HepG2 (cell line): ENCODE results near the gene BMP2K. TPM values are rescaled to one million over a fixed set of nuclear protein-coding genes. Genes with fewer than 3 reads are reported as not detected.

Experiments used
- ATAC-seq: fragments of 200-7000 bp; cut with Tn5 transposase; 3 replicates; pipeline ENCODE4 v1.9.1; 2020; ENCODE audit warnings: mild to moderate bottlenecking, moderate library complexity
- BruUV-seq: library from RNA; stranded (reverse); fragments of 400-500 nt; replicated peaks from 2 replicates; lab custom pipeline; 2021; lab: Mats Ljungman, UMichigan
- CTCF ChIA-PET: fragments of 300-600 bp; formaldehyde crosslinking; extraction: SDS; loops from one replicate; lab custom pipeline; 2021; ENCODE audit warnings: low total read pairs, inconsistent platforms, low intra/inter-chr PET ratio; lab: Yijun Ruan, JAX
- POLR2A ChIA-PET: fragments of 350-600 bp; sonication (Branson Sonifier 250); formaldehyde crosslinking; loops from one replicate; lab custom pipeline; 2020; ENCODE audit warnings: antibody characterized with exemption, inconsistent platforms; lab: Yijun Ruan, JAX
- DNase-seq: peaks from one replicate; pipeline ENCODE4 v3.0.0-alpha.2; 2015; ENCODE audit warnings: low spot score
- FAIRE-seq: peaks from 3 replicates; lab custom pipeline; 2011; peaks lifted over from hg19 to GRCh38; lab: Jason Lieb, UNC
- H2AFZ ChIP-seq: one replicate; pipeline ENCODE4 v1.6.1; 2011; ENCODE audit warnings: low read length, inconsistent platforms
- H3K27ac ChIP-seq: fragments of 300-600 bp; 3 replicates; pipeline ENCODE4 v1.8.0; 2011; ENCODE audit warnings: mixed run types, mild to moderate bottlenecking, mixed read lengths, low read length, inconsistent platforms; ENCODE audit not compliant: insufficient read depth; ENCODE audit errors: extremely low read length
- H3K27me3 ChIP-seq, 2 experiments: fragments of 200-600 bp in 1 of 2; 2 replicates in 1 of 2; 3 replicates in 1 of 2; pipeline versions ENCODE4 v1.6.0 to v1.8.0; 2011; ENCODE audit warnings: low read length in 2 of 2, mild to moderate bottlenecking in 2 of 2, moderate library complexity in 2 of 2, inconsistent platforms in 1 of 2; ENCODE audit not compliant: insufficient read depth in 2 of 2, control insufficient read depth in 1 of 2
- H3K36me3 ChIP-seq, 2 experiments: fragments of 200-600 bp in 1 of 2; replicated peaks in 1 of 2; 2 replicates in 1 of 2; 3 replicates in 1 of 2; pipeline versions ENCODE4 v1.5.1 to v1.8.0; 2011; ENCODE audit warnings: low read length in 2 of 2, inconsistent platforms in 1 of 2; ENCODE audit not compliant: insufficient read depth in 2 of 2, control insufficient read depth in 1 of 2
- H3K4me1 ChIP-seq: 2 replicates; pipeline ENCODE4 v1.5.1; 2012; ENCODE audit warnings: low read length, inconsistent platforms; ENCODE audit not compliant: insufficient read depth
- H3K4me2 ChIP-seq: 2 replicates; pipeline ENCODE4 v1.6.0; 2011; ENCODE audit warnings: low read depth, low read length, inconsistent platforms
- H3K4me3 ChIP-seq, 3 experiments: fragments of 200-600 bp in 1 of 3; sonication (generic), shearing (Covaris generic) in 1 of 3; replicated peaks in 1 of 3; 2 replicates each; pipeline ENCODE4 v1.5.1; 2011 to 2016; ENCODE audit warnings: low read length in 3 of 3, inconsistent platforms in 2 of 3, low read depth in 2 of 3, mild to moderate bottlenecking in 2 of 3, control low read depth in 1 of 3, mixed read lengths in 1 of 3; ENCODE audit not compliant: insufficient read depth in 1 of 3
- H3K79me2 ChIP-seq: one replicate; pipeline ENCODE4 v1.6.1; 2011; ENCODE audit warnings: low read length, inconsistent platforms; ENCODE audit not compliant: insufficient read depth
- H3K9ac ChIP-seq: 2 replicates; pipeline ENCODE4 v1.6.0; 2011; ENCODE audit warnings: mild to moderate bottlenecking, low read depth, low read length, inconsistent platforms; ENCODE audit not compliant: insufficient read depth
- H3K9me3 ChIP-seq: 2 replicates; pipeline ENCODE4 v1.5.1; 2012; ENCODE audit warnings: mild to moderate bottlenecking, low read length
- H4K20me1 ChIP-seq: 2 replicates; pipeline ENCODE4 v1.6.0; 2011; ENCODE audit warnings: inconsistent platforms, mild to moderate bottlenecking, low read length, moderate library complexity; ENCODE audit not compliant: insufficient read depth
- DPF2 ChIP-seq: sonication (generic); formaldehyde crosslinking; IDR thresholded peaks from 2 replicates; pipeline ENCODE4 v1.4.0; 2020; ENCODE audit warnings: mild to moderate bottlenecking, low read depth, missing genetic modification reagents, borderline replicate concordance
- PRPF4 ChIP-seq: fragments of 200-400 bp; formaldehyde crosslinking; IDR thresholded peaks from 2 replicates; pipeline ENCODE4 v1.6.1; 2016; ENCODE audit warnings: low read length, low read depth; ENCODE audit not compliant: poor library complexity, severe bottlenecking
- SIN3B ChIP-seq: fragments of 150-350 bp; IDR thresholded peaks from 2 replicates; pipeline ENCODE4 v1.6.1; 2014; ENCODE audit warnings: low read length
- SNAPC2 ChIP-seq: sonication (generic); formaldehyde crosslinking; IDR thresholded peaks from 2 replicates; pipeline ENCODE4 v1.8.1; 2022; ENCODE audit warnings: mild to moderate bottlenecking, missing genetic modification reagents
- STAT6 ChIP-seq: sonication (generic); formaldehyde crosslinking; IDR thresholded peaks from 2 replicates; pipeline ENCODE4 v1.4.0; 2020; ENCODE audit warnings: missing genetic modification reagents, mild to moderate bottlenecking, borderline replicate concordance
- TARDBP ChIP-seq: sonication (generic); formaldehyde crosslinking; IDR thresholded peaks from 2 replicates; pipeline ENCODE4 v1.8.0; 2022; ENCODE audit warnings: mild to moderate bottlenecking, missing genetic modification reagents
- ZHX1 ChIP-seq: sonication (generic); formaldehyde crosslinking; IDR thresholded peaks from 2 replicates; pipeline ENCODE4 v1.8.1; 2022; ENCODE audit warnings: low read depth, mild to moderate bottlenecking, missing genetic modification reagents
- ZNF362 ChIP-seq: sonication (generic); formaldehyde crosslinking; IDR thresholded peaks from 2 replicates; pipeline ENCODE4 v1.4.0; 2020; ENCODE audit warnings: missing genetic modification reagents, mild to moderate bottlenecking, borderline replicate concordance
- WGBS: methylation state at CpG from one replicate; pipeline ENCODE4 v1.1.6; 2017; ENCODE audit warnings: low lambda C conversion rate; 5-methylcytosine and 5-hydroxymethylcytosine counted together
- in situ Hi-C: cut with HindIII; loops from 2 replicates; pipeline ENCODE4 v1.10.0; 2017; ENCODE audit warnings: low pct_unique_long_range_greater_than_20kb; ENCODE audit not compliant: extremely low pct_ligation_motif_present
- intact Hi-C: fragments of 100-400 bp; cut with micrococcal nuclease; formaldehyde crosslinking; loops from one replicate; pipeline ENCODE4 v1.10.0; 2022; ENCODE audit not compliant: unreplicated experiment
- polyA plus RNA-seq, 8 experiments: library from polyadenylated mRNA; depleted of rRNA in 3 of 8; stranded (reverse) in 7 of 8; unstranded in 1 of 8; fragments of >200 nt; fragmentation: Illumina TruSeq in 4 of 8; extraction: Trizol in 4 of 8; gene quantifications; 2 replicates each; pipeline versions ENCODE4 v1.2.1 to v1.2.3, GENCODE V29; 2011 to 2016; ENCODE audit warnings: low read depth in 4 of 8, missing spikeins in 1 of 8, mixed read lengths in 1 of 8; ENCODE audit not compliant: insufficient read depth in 1 of 8
- total RNA-seq, 5 experiments: library from RNA; depleted of rRNA; stranded (reverse); fragments of >200 nt; fragmentation: Illumina TruSeq; extraction: Trizol; gene quantifications; 2 replicates each; pipeline ENCODE4 v1.2.3, GENCODE V29; 2016; ENCODE audit warnings: low read depth in 1 of 5

The BMP2K gene
- total and polyA plus RNA-seq, 2 of the 13 experiments (the other 11 are each of a cell fraction or from before 2014, with no cell fraction given), result 8.6 to 15.2 TPM

GRCh38 chr4:78863254-78863869, 87.2 kb downstream of the BMP2K start (continued):
- TF ChIP-seq SIN3B (no peak), SNAPC2 (CRISPR knock-in tag) (no peak), DPF2 (CRISPR knock-in tag) (no peak), ZNF362 (no peak), TARDBP (CRISPR knock-in tag) (no peak), PRPF4 (no peak), ZHX1 (CRISPR knock-in tag) (no peak)

- H4K20me1 ChIP-seq, result no peaks in the 10 kb centered on the region
- no peak overlapping the region for H2AFZ ChIP-seq
- no TSS peak for BruUV-seq
- peaks cover 15% of the 10 kb centered on the region for H3K9me3 ChIP-seq
- ATAC-seq, result no peak
- intact Hi-C loops, result loop anchor here (1.0 to 10.0 kb wide), 4 partner anchors 220 to 909 kb away; no protein-coding TSS in a partner anchor
- H3K4me2 ChIP-seq, result no peak overlapping the region
- H3K79me2 ChIP-seq, result no peaks in the 10 kb centered on the region
- no peak for DNase-seq
- FAIRE-seq, result no peak
- H3K4me3 ChIP-seq, result no peak overlapping the region
- H3K4me1 ChIP-seq, result peaks cover 27% of the 10 kb centered on the region
- POLR2A ChIA-PET, result interaction anchor here (2.4 kb wide), 1 partner anchor 87 kb away, joined by 13 read pairs; the partner anchor contains the start of gene BMP2K
- H3K27ac ChIP-seq, result peak overlapping the region; percentile 28
- 85% methylated on average over 2 of the region's 2 CpGs for WGBS
- H3K9ac ChIP-seq, result no peak overlapping the region
- H3K36me3 ChIP-seq, result peaks cover 1 to 14% of the 10 kb centered on the region in 2 experiments; a peak in 1 of 5 replicates
- in situ Hi-C loops, result loop anchor here (5.0 to 25.0 kb wide), 2 partner anchors 252 to 902 kb away; no protein-coding TSS in a partner anchor
- no peaks in the 10 kb centered on the region for H3K27me3 ChIP-seq
- CTCF ChIA-PET, result interaction anchor here (1.8 to 2.5 kb wide), 2 partner anchors 219 to 252 kb away, joined by 14 to 15 read pairs; no protein-coding TSS in a partner anchor
- TF ChIP-seq STAT6 (CRISPR knock-in tag), result no peak
Observed at GRCh38 chr4:78863991-78864390, 87.8 kb downstream of the BMP2K start.
